T-helper 2 cell (primary cell): ENCODE data around the gene SLC44A3.

Experiments
- DNase-seq, 5 experiments: peaks; one replicate each; pipeline versions ENCODE4 v3.0.0 to v3.0.0-alpha.2; 2012 to 2022

Gene SLC44A3

DNA sequence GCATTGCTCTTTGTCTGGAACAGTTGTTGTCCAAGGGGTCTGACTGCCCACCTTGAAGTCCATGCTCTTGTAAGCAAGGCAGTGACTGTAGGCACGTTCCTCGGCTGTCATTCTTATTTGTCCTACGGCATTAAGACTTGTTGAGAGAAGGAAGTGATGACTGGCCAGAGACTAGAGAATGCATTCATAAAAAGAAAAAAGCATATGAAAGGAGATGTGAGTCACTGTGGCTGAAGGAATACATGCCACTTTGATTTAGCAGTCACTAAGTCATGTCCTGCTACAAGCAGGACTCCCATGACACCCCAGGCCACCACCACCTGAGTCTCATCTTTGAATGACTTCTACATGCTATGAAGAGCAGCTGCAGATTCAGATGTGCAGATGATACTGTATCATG is 56.2 kb downstream of the SLC44A3 start:
- no peak for DNase-seq

DNA sequence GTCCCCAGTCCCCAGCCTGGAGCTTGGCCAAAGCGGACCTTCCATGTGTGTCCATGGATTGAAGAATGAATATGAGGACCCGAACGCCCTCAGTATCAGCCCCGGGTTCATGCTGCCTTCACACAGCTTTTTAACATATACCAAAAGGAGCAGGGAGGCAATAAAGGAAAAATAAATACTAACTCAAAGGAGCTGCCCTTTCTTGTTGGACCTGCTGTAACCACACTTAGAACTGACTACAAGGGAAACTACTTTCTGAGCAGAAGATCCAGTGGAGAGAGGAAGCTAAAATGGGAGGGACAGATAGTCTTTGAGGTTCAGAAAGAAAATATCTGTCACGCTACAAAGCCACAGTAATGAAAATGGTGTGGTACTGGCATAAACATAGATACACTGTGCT is 58.2 kb downstream of the SLC44A3 start:
- no peak for DNase-seq

DNA sequence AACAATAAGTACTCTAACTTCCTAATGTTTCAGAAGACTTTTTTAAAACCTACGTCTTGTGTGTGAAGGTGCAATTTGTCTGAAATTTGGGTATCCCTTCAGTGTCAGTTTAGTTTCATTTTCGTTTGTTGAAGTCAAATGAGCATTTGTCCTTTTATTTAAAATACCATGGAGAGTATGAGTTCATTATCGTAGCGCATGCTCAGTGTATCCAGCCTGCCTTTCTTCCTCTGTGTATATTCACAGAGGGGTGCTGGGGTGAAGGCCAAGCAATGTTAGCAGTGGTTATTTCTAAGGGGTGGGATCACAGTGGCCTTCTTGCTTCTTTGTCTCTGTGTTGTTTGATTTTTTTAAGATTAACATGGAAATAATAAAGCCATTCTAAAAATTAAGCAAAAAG is 63.5 kb downstream of the SLC44A3 start:
- DNase-seq, result peak in 1 of 5 experiments; percentile 60

DNA sequence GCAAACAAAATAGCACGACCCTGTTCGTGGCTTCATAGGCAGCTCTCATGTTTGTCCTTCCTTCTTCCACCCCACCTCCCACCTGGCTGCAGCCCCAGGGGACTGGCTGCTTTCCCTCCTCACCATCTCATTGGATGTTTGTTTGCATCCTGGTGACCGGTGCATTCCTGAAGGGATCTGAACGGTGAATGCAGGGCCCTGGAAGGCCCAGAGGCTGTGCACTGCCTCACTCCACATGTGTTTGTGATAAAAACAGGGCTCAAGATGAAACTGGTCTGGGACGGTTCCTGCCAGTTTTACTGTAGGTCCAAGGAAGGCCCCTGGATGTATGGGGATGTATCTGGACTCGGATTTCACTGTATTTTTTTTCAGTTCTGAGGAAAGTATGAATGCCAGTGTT is 63.9 kb downstream of the SLC44A3 start:
- DNase-seq, result no peak

DNA sequence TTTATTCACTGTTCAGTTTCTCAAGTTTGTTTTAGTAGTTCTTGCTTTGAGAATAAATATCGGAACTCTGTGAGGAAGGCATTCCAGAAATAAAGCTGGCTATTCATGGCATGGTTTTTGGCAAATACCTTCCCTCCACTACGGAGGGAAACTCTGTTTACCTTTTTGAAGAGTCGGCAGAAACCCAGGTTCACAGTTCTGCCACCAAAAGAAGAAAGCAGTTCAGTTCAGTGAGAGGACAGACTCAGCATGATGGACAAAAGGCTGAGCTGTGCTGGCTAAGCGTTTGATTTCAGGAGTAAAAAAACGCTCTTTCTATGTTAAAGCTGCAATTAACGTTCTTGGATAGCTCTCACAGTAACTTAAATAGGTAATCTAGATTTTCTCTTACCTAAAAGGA is 64.3 kb downstream of the SLC44A3 start:
- no peak for DNase-seq

DNA sequence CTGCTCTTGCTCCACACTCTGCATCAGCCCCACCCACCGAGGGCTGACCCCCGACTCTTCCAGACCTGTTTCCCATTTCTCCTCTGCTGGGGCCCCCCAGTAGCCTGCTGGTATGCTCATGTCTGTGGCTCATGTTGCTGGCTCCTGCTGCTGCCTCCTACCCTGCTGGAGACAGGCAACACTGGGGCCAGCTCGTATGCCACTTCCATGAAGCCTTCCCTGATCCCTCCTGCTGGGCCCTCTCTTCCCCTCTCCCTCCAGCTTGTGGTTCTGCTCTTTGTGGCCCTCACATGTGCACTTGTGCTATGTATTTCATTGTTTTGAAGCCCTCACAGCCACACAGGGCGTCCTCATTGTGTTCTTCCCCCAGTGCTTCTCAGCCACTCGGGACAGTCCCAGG is 66.2 kb downstream of the SLC44A3 start:
- DNase-seq, result no peak

DNA sequence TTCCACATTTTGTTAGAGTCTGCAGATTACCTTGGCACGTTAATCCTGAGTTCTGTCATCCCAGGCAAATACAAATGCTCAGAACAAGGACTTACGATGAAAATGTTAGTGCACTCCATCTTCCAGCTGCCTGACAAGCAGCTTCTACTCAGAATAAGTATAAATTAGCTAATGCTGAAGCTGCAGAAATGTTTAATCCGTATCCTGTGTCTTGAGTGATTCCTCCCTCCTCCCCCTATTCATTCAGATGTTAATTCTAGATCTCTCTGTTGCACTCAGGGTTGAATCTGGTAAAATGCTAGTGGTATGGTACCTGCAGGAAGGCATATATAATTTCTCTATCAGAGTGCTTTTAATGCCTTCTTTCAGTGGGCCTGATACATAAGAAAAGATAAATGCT is 66.9 kb downstream of the SLC44A3 start:
- DNase-seq, result no peak

DNA sequence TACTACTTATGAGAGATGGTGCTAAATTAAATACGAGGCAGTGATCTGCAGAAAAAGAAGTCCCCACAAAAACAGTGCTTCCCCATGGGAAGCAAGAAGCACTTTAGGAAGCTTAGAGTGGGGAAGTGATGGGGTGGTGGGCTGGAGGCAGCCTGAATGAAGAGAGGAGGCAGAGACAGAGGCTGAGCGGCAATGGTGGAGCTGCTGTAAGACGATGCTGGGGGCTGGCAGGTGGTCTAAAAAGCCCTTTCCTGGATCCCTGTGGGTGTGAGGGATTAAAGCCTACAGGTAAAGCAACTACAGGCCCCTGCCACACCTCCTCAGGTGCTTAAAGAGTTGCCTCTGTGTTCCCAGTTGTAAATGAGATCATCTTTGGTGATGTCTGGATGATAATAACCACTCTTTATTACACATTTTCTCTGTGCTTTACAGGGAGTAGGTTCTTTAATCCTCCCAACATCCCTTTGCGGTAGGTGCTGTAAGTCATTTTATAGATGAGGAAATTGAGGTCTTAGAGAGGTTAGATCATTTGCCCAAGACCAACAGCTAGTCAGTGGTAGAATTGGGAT is 67.5 kb downstream of the SLC44A3 start:
- no peak for DNase-seq

DNA sequence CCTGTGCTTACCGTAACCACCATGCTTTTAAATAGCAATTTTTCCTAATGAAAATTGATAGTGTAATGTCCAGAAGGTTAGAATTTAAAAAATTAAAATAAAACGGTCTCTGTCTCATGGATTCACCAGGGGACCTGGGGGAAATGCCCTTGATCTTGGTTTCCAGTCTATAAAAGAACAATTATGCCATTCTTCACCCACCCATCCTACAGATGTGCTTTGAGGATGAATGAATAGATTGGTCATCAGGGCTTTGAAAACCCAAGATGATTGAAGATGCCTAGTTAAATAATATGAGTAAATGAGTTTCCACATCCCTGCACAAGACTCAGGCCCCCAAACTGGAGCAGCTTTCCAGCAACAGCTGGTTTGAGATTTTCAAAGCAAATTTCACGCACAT is 68.0 kb downstream of the SLC44A3 start:
- no peak for DNase-seq

DNA sequence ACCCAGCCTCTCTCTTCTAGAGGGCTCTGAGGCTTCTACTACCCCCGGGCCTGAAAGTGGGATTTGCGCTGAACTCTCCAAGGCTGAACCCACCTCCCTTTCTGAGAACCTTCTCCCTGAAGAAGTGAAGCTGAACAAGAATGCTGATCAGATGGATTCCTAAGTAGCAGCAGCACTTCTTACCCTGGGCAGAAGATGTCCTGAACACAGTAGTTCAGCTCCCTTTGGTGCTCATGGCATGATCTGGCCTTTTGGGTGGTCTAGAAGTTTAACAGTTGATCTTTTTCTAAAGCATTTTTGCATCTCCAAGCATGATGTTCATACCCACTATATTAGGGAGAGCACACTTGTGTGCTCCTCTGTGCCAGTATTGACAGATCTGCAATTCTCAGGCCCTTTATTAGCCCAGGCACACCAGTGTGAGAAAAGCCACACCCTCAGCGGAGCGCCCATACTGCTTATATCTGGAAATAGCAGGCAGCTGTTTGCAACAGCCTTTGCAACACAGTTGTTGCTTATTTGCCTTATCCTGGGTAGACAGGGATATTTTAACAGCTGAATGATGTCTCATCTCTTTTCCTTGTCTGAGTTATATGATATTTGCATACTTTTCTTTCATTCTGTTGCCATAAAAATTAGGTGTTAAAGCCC is 72.6 kb downstream of the SLC44A3 start:
- no peak for DNase-seq

DNA sequence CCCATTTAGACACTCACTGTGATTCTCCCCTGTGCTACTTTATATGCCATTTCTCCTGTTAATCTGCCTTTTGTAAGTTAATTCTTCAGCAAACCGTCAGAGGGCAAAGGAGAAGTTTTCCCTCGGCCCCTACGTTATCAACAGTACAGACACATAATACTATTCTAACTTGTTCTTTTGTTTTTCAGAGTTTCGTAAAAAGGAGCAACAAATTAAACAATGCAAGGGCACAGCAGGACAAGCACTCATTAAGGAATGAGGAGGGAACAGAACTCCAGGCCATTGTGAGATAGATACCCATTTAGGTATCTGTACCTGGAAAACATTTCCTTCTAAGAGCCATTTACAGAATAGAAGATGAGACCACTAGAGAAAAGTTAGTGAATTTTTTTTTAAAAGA is 74.5 kb downstream of the SLC44A3 start:
- no peak for DNase-seq

DNA sequence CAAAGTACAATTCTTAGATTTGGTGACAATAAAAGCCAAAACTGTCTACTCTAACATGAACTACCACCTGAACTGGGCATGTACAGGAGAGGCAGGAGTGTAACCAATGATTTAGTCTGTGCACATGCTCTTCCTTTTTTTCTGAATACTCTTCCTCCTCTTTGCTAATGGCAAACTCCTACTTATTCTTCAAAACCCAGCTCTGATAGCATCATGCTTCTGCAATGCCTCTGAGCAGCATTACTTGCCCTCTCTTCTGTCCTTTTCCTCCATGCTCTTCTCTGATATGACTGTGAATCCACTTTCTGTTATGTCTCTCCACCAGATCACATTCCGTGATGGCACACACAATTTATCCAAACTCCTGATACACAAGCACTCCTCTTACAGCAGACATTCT is 75.4 kb downstream of the SLC44A3 start:
- no peak for DNase-seq

DNA sequence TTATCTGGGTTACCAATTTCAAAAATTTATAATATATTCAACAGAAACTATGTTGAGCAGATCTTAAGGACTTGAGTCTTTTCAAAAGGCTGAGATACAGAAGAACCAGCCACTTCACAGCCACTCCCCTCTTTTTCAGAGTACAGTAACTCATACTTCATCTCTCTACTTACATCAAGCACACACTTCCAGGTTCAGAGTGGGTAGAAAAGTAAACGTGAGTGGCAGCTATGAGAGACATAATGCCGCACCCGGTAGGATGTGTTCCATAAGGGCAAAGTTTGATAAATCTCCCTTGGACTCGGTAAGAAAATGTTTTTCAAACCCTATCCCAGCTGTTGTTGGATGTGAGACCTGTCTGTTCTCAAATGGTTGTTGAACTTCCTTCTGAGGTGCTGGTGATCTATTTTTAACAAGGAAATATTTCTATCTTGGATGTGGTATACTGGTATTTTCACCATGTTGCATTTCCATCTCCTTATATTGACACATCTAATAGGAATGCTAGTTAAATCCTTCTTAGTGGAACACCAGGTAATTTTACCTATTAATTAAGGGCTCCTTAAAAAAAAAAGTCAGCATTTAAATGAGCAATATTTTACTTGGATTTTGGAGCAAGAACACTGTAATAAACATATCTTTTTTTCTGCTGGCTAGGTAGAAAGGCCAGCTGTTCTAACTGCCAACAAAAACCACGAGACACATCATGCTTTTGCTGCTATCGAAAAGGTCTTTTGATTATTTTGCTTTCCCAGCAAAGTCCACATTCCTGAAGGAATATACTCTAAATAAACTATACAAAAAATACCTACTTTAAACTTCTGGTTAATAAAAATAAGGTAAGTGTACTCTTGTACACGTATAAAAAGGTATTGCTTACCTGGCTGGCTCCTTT is 78.6 kb downstream of the SLC44A3 start:
- no peak for DNase-seq

DNA sequence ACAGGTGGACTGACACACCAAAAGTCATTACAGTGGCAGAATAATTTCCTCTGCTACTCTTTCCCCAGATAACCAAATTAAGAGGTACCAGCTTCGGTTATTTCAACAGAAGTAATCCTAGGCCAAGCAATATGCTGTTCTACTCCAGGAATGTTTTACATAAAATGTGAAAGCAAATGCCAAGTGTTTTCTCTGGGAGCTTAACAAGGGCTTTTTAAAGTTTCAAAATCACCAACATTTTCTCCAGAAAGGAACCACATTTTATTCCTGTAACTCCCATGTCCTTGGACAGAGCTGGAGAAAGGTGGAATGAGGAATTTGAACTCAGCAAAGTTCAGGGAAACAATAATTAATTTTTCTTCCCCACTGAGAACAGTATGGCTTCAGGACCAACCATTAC is 79.6 kb downstream of the SLC44A3 start:
- DNase-seq, result no peak

DNA sequence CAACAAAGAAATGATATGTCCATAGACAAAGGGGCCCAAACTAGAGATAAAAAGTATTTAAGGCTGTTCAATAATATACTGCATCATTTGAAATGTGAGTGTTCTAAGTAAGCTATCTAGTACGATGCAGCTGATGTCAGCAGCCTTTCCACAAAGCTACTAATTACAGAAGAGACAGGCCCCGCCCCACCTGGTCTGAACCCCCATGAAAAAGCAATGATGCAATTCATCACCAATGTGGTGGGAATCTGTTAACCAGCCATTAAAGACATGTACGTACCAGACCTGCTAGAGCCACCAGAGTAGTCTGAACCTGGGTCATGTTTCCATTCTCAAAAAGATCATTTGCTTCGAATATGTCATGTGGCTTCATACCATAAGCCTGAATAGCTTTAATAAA is 81.7 kb downstream of the SLC44A3 start:
- no peak for DNase-seq

DNA sequence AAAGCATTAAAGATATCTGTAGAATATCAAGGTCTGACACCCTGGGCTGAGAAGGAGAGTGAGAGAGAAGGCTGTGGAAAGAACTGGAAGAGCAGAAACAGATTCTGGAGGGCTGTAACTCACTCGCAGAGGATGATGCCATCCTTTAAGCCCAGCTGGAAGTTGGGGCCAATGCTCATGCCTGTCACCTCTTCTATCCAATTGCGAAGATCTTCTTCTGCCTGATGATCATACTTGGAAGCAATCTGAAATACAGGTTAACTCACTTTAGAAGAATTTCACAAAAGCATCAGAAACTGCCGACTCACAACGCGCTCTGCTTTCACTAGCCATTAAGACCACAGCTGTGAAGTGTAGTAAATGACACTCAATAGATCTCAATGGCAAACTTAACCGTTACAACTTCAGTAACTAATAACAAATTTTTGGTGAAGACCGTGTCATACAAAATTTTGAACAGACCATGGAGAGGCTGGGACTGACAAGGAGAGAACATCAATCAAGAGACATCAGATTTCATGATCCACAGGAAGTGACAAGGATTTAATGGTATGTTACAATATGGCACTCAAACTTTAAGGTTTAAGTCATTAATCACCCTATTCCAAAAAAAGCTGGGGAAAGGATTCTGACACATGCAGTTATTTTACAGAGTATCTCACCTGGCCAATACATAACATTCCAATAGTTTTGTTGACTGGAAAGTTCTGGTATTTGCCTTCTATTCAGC is 83.3 kb downstream of the SLC44A3 start:
- DNase-seq, result no peak

DNA sequence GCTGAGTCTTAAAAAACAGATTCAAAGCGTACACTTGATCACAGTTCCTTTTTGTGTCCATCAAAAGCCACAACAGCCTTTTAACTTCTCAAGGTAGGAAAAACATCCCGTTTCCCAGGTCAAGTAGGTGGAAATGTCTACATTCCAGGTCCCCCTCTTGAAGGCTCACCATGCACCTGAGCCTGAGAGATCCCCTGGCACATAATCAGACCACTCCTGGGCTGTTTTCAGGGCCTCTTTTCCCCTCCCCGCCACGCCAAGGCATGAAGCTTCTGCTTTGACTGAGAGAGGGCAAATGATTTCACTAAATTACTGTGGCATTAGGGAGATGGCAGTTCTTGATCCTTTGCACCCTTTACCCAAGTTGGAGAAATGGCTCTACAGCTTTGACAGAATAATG is 85.0 kb downstream of the SLC44A3 start:
- no peak for DNase-seq

DNA sequence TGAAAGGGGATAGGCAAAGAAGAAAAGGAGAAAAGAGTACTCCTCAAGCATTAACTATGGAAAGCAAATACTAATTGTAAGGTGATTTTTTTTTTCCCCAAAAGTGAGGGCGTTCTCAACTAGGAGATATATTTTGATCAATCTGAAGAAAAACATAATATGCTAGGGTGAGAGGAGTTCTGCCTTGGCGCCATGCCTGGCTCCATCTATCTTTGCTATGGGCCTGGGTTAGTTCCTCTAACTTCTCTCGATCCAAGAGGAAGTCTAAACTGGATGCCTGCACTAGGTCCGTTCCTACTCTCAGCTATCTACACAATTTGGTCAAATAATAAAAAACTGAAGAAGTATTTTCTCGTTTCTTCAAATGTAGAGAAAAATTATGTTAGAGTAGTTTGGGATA is 86.2 kb downstream of the SLC44A3 start:
- DNase-seq, result no peak

DNA sequence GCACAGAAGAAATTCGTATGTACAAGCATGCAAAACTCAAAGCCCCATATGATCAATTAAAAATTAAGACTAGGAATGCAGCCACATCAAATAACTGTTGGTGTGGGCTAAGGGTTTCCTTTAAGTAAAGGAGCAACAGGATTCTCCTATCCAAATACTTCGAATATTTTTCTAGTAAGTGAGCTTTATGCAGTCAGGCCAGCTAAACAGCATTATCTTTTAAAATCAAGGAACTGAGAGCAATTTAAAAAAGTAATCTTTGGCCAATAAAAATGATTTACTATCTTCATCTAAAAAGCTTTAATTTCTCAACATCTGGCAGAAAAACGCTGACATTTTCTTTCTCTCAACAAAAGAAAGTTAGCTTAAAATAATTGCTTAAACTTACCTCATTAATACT is 87.0 kb downstream of the SLC44A3 start:
- DNase-seq, result no peak

DNA sequence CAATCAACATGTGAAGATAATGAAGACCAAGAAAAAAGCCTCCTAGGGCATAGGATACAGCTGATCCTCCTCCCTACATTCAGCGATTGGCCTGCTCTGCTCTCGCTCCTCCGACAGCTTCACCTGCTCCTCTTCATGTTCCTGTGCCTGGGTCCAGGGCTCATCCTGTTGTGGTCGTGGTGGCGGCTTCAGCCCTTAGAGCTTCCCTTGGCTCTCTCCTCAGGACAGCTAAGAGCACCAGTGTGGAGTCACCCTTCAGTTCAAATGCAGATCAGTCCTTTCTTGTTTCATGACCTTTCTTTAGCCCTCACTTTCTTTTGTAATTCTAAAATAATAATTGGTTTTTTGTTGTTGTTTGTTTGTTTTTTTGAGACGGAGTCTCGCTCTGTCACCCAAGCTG is 88.0 kb downstream of the SLC44A3 start:
- no peak for DNase-seq

DNA sequence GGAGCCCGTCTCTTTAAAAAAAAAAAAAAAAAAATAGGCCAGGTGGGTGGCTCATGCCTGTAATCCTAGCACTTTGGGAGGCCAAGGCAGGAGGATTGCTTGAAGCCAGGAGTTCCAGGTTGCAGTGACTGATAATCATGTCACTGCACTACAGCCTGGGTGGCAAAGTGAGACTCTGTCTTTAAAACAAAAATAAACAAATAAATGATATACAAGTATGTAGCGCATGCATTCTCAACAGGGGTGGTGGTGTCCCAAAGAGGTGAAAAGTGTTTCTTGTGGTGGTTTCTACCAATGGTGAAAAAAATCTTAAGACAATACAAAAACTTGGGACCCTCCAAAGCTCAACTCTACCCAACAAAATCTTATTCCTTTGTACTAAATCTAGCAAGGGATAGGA is 88.8 kb downstream of the SLC44A3 start:
- DNase-seq, result no peak

DNA sequence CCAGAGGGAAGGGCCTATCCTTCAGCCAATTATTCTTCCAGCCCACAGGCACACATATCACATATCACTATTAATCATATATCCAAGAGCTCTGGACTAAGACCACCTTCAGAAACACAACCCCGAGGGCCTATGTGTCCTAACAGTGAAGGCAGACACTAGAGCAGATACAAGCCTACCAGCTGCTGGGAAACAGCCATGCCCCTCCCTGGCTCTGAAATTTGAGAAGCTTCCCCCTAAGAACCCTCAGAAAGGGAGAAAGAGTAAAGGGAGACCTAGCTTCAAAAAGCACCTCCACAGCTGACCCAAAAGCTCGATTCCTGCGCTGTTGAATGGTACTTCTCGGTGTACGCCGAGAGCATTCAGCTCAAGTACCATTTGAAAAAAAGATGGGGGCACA is 89.3 kb downstream of the SLC44A3 start:
- DNase-seq, result no peak
